NB4 (cell line): Measurements from ENCODE around the gene WASF3.
A peak's percentile ranks its signal among the peaks of the same experiment; 100 is the strongest.

Experiments used
- CTCF ChIP-seq: IDR thresholded peaks from one replicate; pipeline ENCODE4 v1.5.1; 2012; ENCODE audit warnings: low read depth, low read length
- MAX ChIP-seq: IDR thresholded peaks from 2 replicates; pipeline ENCODE4 v1.6.1; 2011; ENCODE audit warnings: low read depth, low read length
- POLR2A ChIP-seq: IDR thresholded peaks from 2 replicates; pipeline ENCODE4 v1.6.1; 2011; ENCODE audit warnings: mild to moderate bottlenecking; ENCODE audit not compliant: insufficient read length; ENCODE audit errors: extremely low read depth

GRCh38 chr13:26707122-26708006, 149.9 kb downstream of the WASF3 start:
- TF ChIP-seq CTCF (peak; percentile 81), POLR2A (no peak), MAX (peak; percentile 69)
